ENCODE data around the gene NRXN3.

NRXN3 gene

GRCh38 chr14:78959674-78960264, 789.6 kb downstream of the NRXN3 start:
- DNase-seq (ENCODE audit: low spot score), result no peak
- Histone ChIP-seq H3K27ac (peak overlapping the region in 1 of 2 donors; percentile 45), H3K4me3 (peak overlapping the region; percentile 51)
- peak; percentile 68 for TF ChIP-seq CTCF (IDR thresholded peaks at IDR 0.05)

- no peak for TF ChIP-seq CTCF (IDR thresholded peaks at IDR 0.05)
- no peak for DNase-seq (ENCODE audit: low spot score)
- no peak overlapping the region for H3K4me3 ChIP-seq
- H3K27ac ChIP-seq, result no peak overlapping the region
Measured at GRCh38 chr14:78967111-78967809, 797.1 kb downstream of the NRXN3 start.

GRCh38 chr14:78968265-78968664, 798.1 kb downstream of the NRXN3 start:
- peak; percentile 73 for DNase-seq (ENCODE audit: low spot score)
- Histone ChIP-seq H3K4me3 (no peak overlapping the region), H3K27ac (peak overlapping the region in 1 of 2 donors; percentile 43)
- TF ChIP-seq CTCF (IDR thresholded peaks at IDR 0.05), result no peak

- Histone ChIP-seq H3K27ac (no peak overlapping the region), H3K4me3 (no peak overlapping the region)
- no peak for TF ChIP-seq CTCF (IDR thresholded peaks at IDR 0.05)
- no peak for DNase-seq (ENCODE audit: low spot score)
Measured at GRCh38 chr14:78970677-78971076, 800.5 kb downstream of the NRXN3 start.

GRCh38 chr14:78972440-78972839, 802.3 kb downstream of the NRXN3 start:
- DNase-seq (ENCODE audit: low spot score), result no peak
- TF ChIP-seq CTCF (IDR thresholded peaks at IDR 0.05), result no peak
- H3K4me3 ChIP-seq, result no peak overlapping the region
- no peak overlapping the region for H3K27ac ChIP-seq

- no peak for DNase-seq (ENCODE audit: low spot score)
- Histone ChIP-seq H3K27ac (no peak overlapping the region), H3K4me3 (no peak overlapping the region)
- no peak for TF ChIP-seq CTCF (IDR thresholded peaks at IDR 0.05)
Measured at GRCh38 chr14:78974691-78975090, 804.5 kb downstream of the NRXN3 start.

- TF ChIP-seq CTCF (IDR thresholded peaks at IDR 0.05), result no peak
- Histone ChIP-seq H3K27ac (no peak overlapping the region), H3K4me3 (no peak overlapping the region)
- DNase-seq (ENCODE audit: low spot score), result no peak
Measured at GRCh38 chr14:78975734-78976133, 805.6 kb downstream of the NRXN3 start.

Measured in coronary artery (tissue), 2 donors.